ENCODE results near the gene EIF3J. TPM values are rescaled to one million over a fixed set of nuclear protein-coding genes. Genes with fewer than 3 reads are reported as not detected.

Gene EIF3J
- polyA plus RNA-seq, 1 of the 3 experiments (the other 2 are of a cell fraction), result 23.8 TPM

DNA sequence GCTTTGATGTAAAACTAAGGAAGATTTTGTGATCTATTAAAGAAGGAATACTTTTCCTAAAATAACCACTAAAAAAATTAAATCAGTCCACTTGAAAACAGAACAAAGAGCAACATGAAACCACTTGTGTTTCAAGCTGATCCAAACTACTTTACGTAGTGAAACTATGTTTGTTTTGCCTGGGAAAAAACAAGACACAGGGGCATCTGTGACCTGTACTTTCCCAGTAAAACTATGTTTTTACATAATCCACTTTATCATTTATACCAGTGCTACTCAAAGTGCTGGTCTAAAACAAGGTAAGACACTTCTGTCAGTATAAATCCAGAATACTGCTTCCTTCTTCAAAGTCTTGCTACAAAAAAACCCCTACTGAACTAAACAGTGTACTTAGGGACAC is 69.8 kb downstream of the EIF3J start:
- Histone ChIP-seq H3K27ac (ENCODE audit: low read depth in 2 of 2, low read length in 1 of 2) (no peak overlapping the region), H3K4me1 (ENCODE audit: control insufficient read depth in 1 of 2, insufficient read depth in 2 of 2, low read depth in 1 of 2, low read length in 1 of 2) (no peaks in the 10 kb centered on the region), H3K4me3 (ENCODE audit: low read depth in 2 of 2, low read length in 1 of 2) (no peak overlapping the region), H2AFZ (ENCODE audit: low read depth) (no peak overlapping the region), H3F3A (replicated peaks; ENCODE audit: insufficient read depth) (no peaks in the 10 kb centered on the region), H3K9me3 (no peaks in the 10 kb centered on the region), H3K27me3 (ENCODE audit: insufficient read depth) (no peaks in the 10 kb centered on the region), H3K36me3 (replicated peaks in 1 of 2; ENCODE audit: control insufficient read depth in 1 of 2, insufficient read depth in 2 of 2, low read length in 1 of 2) (peaks cover 59 to 80% of the 10 kb centered on the region in 2 experiments), H3K9me2 (no peaks in the 10 kb centered on the region), H4K20me1 (ENCODE audit: insufficient read depth) (no peaks in the 10 kb centered on the region), H3K9ac (no peak overlapping the region), H3K79me2 (ENCODE audit: insufficient read depth) (no peaks in the 10 kb centered on the region; the same call in 1 of the 2 replicates), H3K4me2 (no peak overlapping the region)
- ChIA-PET POLR2A (no interaction called here), CTCF (interaction anchor here (1.1 kb wide), 1 partner anchor 28 kb away, joined by 5 read pairs; no protein-coding TSS in a partner anchor)
- no peak for DNase-seq
- TF ChIP-seq TAF1 (IDR thresholded peaks at IDR 0.05; ENCODE audit: borderline replicate concordance, low read depth, low read length) (no peak), FOSL2 (IDR thresholded peaks at IDR 0.05; ENCODE audit: borderline replicate concordance, low read depth) (no peak), MXI1 (IDR thresholded peaks at IDR 0.05; ENCODE audit: low read depth, low read length) (no peak), POLR2AphosphoS5 (IDR thresholded peaks at IDR 0.05; ENCODE audit: low read depth, low read length) (no peak), NRF1 (IDR thresholded peaks at IDR 0.05; ENCODE audit: low read depth, low read length) (no peak), RFX5 (IDR thresholded peaks at IDR 0.05; ENCODE audit: low read length) (no peak), EZH2phosphoT487 (IDR thresholded peaks at IDR 0.05; ENCODE audit: borderline replicate concordance, low read depth) (no peak), NFIC (IDR thresholded peaks at IDR 0.05; ENCODE audit: borderline replicate concordance) (no peak), FOXJ3 (CRISPR knock-in tag; IDR thresholded peaks at IDR 0.05) (no peak), SIN3A (IDR thresholded peaks at IDR 0.05; ENCODE audit: borderline replicate concordance, low read depth, low read length) (no peak), RAD21 (IDR thresholded peaks at IDR 0.05; ENCODE audit: low read length) (no peak), FOXM1 (IDR thresholded peaks at IDR 0.05; ENCODE audit: low read depth) (no peak), GATA2 (CRISPR knock-in tag; IDR thresholded peaks at IDR 0.05) (no peak)
- TF ChIP-seq, protein P1, sequence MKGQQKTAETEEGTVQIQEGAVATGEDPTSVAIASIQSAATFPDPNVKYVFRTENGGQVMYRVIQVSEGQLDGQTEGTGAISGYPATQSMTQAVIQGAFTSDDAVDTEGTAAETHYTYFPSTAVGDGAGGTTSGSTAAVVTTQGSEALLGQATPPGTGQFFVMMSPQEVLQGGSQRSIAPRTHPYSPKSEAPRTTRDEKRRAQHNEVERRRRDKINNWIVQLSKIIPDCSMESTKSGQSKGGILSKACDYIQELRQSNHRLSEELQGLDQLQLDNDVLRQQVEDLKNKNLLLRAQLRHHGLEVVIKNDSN (IDR thresholded peaks at IDR 0.05; ENCODE audit: borderline replicate concordance, low read depth), result no peak
- TF ChIP-seq, protein P2, sequence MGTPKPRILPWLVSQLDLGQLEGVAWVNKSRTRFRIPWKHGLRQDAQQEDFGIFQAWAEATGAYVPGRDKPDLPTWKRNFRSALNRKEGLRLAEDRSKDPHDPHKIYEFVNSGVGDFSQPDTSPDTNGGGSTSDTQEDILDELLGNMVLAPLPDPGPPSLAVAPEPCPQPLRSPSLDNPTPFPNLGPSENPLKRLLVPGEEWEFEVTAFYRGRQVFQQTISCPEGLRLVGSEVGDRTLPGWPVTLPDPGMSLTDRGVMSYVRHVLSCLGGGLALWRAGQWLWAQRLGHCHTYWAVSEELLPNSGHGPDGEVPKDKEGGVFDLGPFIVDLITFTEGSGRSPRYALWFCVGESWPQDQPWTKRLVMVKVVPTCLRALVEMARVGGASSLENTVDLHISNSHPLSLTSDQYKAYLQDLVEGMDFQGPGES (IDR thresholded peaks at IDR 0.05; ENCODE audit: low read depth, low read length), result no peak
- TF ChIP-seq, protein P3, sequence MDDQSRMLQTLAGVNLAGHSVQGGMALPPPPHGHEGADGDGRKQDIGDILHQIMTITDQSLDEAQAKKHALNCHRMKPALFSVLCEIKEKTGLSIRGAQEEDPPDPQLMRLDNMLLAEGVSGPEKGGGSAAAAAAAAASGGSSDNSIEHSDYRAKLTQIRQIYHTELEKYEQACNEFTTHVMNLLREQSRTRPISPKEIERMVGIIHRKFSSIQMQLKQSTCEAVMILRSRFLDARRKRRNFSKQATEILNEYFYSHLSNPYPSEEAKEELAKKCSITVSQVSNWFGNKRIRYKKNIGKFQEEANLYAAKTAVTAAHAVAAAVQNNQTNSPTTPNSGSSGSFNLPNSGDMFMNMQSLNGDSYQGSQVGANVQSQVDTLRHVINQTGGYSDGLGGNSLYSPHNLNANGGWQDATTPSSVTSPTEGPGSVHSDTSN (IDR thresholded peaks at IDR 0.05), result no peak
- TF ChIP-seq, protein P4, sequence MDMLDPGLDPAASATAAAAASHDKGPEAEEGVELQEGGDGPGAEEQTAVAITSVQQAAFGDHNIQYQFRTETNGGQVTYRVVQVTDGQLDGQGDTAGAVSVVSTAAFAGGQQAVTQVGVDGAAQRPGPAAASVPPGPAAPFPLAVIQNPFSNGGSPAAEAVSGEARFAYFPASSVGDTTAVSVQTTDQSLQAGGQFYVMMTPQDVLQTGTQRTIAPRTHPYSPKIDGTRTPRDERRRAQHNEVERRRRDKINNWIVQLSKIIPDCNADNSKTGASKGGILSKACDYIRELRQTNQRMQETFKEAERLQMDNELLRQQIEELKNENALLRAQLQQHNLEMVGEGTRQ (IDR thresholded peaks at IDR 0.05; ENCODE audit: borderline replicate concordance, low read depth, low read length), result no peak
- 100% methylated on average over 1 of the region's 1 CpG for WGBS (ENCODE audit: low lambda C conversion rate)

Other genes starting within 250 kb of the EIF3J start
- 28.1 and 33.3 TPM in 2 replicates for gene GOLM2, start 248.4 kb upstream of the EIF3J start, polyA plus RNA-seq (2012; rRNA removed)
- gene CTDSPL2, start 109.5 kb upstream of the EIF3J start, polyA plus RNA-seq (2012; rRNA removed), result 9.0 and 13.7 TPM in 2 replicates
- 36.3 and 48.7 TPM in 2 replicates for gene SPG11, start 126.5 kb downstream of the EIF3J start, polyA plus RNA-seq (2012; rRNA removed)
- 0.13 and 0.31 TPM in 2 replicates for gene PATL2, start 174.2 kb downstream of the EIF3J start, polyA plus RNA-seq (2012; rRNA removed)
- gene B2M, start 174.4 kb downstream of the EIF3J start, polyA plus RNA-seq (2012; rRNA removed), result 1,193 and 2,153 TPM in 2 replicates
- 9.7 and 11.1 TPM in 2 replicates for gene TRIM69, start 199.4 kb downstream of the EIF3J start, polyA plus RNA-seq (2012; rRNA removed)

Measured in SK-N-SH (cell line).